ENCODE results near the gene NTM.

NTM gene

DNA sequence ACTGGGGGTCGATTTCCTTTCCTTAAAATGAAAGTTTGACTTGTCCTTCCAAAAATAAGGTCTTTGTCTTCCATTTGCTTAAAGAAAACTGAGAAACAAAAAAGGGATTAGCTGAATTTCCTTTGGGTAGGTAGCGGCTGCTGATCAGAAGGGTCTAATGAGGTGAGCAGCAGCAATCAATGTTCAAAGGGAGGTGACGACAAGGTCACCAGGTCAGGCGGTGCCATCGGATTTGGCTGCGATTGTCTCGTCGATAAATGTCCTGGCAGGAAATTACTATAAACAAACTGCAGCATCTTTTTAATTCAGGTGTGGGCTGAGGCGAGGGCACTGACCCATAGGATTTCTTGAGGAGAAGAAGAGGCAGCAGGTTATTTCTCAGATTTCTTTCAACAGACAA is 480.1 kb downstream of the NTM start:
- DNase-seq = no peak

DNA sequence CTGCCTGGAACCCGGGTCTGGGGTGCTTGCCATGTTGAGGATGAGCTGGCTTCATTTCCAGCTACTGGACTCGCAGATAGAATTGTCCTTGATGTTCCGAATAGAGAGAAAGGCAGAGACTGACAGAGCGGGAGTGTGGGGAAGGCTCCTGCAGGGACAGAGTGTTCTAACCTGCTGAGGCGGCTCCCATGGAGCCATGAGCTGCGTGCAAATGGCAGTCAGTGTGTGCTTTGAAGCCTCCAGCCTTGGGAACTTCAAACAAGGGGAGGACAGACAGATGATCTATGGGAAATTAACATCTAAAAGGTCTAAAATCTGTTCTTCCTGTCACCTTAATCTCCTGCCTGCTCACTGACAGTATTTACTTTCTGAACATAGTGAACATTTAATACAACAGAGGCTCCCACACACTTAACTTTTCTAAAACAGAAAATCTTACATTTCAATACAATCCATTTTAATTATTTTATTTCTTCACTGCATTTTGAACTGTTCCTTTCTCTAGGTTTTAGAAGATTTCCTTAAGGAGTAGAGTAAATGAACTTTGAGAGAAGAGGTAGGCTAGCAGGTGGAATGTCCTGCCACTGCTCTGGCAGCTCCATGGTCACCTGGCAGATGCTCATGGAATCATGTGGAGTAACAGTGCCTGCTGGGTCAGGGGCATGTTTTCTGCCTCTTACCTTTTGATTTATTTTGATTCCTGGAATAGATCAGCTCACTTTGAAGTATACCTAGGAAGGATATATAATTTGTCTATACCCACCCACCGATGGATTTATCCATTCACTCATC is 481.7 kb downstream of the NTM start:
- no peak for DNase-seq

GRCh38 chr11:131852757-131853156 is 482.3 kb downstream of the NTM start:
- DNase-seq = no peak

DNA sequence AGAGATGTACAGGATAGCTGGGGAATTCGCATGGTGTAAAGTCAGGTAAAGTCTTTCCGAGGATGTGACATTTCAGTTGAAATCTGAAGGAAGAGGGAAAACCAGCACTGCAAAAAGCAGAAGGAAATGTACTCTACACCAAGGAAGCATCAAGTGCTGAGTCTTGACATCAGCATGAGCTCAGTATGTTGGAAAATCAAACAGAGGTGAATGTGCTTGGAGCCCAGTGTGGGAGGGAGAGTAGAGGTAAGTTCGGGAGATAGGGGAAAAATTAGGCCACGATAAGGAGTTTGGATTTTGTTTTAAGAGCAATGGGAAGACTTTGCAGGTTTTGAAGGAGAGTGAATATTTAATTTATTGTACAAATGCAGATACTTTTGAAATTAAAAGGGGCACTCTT is 484.0 kb downstream of the NTM start:
- no peak for DNase-seq

DNA sequence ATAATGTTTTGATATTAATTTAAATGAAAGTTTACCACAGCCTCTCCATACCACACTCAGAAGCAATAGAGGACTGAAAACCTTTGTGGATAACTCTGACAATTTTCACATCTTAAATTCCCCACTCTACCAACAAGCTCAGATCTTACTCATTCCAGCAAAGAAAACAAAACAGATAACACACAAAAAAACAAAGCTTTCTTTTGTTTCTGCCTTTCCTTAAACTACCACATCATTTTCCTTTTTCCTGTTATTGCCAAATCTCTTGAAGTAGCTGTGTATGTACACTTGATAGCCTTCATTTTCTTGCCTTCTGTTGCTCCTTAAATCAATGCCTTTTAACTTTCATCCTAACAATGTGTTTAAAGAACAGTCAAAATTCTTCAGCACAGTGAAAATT is 484.9 kb downstream of the NTM start:
- DNase-seq = no peak

- no peak for DNase-seq
Measured at GRCh38 chr11:131857246-131857645, 486.8 kb downstream of the NTM start.

GRCh38 chr11:131858505-131858904 is 488.1 kb downstream of the NTM start:
- no peak for DNase-seq

GRCh38 chr11:131859538-131860210 is 489.3 kb downstream of the NTM start:
- no peak for DNase-seq

DNA sequence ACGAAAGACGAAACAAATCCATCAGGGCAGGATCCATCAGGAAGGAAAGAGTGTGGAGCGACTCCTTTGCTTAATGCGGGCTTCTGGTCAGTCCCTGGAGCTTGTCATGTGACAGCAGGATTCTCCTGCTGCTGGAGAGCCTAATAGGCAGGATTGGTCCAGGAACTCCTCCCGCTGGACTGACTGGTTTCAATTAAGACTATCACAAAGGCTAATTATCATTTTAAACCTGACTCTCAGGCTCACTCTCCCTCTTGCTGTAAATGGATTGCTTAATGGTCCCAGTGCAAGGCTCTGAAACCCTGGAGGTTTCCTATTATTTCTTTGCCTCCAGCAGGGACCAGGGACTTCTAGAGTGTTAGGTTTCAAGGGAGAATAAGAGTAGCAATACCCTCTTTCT is 493.8 kb downstream of the NTM start:
- no peak for DNase-seq

- DNase-seq = no peak
Measured at GRCh38 chr11:131865860-131866259, 495.4 kb downstream of the NTM start.

- DNase-seq = no peak
Measured at GRCh38 chr11:131866535-131867400, 496.4 kb downstream of the NTM start.

- DNase-seq = no peak
Measured at GRCh38 chr11:131867457-131868257, 497.2 kb downstream of the NTM start.

DNA sequence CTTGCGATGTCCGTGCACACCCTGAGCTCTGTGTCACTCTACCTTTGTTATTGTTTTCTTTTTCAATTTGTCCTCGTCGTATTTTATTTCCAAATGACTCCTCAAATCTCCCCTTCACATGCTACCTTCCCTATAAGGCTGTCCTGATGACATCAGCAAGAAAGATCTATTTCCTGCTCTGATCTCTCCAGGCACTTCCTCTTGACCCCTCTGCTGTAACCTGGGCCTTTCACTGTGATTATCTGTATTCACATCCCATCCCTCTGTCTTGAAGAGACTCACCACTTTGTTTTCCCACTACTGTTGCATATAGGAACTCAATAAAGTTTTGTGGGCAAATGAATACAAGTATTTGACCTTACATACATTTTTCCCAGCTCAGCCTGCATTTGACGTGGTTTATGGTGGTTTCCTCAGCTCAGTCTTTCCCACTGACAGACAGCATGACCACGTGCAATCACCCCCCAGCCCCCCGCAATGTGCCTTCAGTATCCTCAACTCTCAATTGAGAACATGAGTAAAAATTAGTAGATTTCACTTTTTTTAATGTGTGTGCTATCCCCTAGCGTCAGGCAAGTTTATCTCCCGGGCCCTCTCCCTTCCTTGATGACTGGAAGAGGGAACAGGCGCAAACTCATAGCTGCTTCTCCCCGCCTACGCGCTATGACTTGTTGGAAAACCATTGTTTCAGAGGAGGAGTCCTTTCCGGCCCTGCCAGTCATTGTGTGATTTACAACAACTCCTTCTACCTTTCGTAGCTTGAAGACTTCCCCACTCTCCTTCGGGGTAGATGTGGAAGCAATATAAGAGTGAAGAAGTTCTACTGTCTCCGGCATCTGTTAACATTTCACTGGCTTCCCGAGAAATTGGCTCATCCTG is 498.5 kb downstream of the NTM start:
- DNase-seq = no peak

DNA sequence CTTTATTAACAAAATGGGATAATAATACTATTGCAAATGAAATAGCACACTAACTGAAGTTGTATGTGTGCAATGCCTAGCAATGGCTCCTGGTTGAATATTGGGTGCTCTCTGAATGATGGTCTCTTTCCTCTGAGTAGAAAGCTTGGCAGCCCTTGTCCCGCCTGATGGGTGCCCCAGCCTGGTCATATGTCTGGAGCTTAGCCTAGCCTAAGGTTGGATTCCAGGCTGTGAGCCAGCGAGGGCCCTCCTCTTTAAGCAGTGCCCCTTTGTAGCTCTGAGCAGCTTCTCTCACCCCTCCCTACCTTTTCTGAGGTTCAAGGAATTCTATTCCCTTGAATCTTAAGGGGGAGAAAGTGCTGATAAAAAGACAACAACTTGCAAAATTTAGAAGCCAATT is 499.9 kb downstream of the NTM start:
- no peak for DNase-seq

DNA sequence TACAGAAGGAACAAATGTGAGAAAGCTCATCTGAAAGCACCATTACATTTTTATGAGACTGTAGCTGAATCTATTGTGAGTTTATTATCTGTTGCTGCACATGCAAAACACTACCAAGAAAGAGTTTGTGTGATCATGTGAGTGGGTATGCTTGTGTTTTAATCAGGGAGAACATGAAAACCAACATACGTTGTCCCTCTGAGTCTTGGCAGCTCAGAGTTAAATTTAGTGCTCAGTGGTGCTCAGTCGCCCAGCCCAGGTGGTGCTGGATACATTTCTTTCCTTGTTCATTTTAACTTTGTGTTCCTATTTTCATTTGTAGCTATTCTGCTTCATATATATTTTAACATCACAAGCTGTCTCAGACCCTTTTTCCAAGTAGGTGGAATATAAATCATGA is 500.6 kb downstream of the NTM start:
- DNase-seq = no peak

GRCh38 chr11:131874070-131874469 is 503.7 kb downstream of the NTM start:
- DNase-seq = no peak

DNA sequence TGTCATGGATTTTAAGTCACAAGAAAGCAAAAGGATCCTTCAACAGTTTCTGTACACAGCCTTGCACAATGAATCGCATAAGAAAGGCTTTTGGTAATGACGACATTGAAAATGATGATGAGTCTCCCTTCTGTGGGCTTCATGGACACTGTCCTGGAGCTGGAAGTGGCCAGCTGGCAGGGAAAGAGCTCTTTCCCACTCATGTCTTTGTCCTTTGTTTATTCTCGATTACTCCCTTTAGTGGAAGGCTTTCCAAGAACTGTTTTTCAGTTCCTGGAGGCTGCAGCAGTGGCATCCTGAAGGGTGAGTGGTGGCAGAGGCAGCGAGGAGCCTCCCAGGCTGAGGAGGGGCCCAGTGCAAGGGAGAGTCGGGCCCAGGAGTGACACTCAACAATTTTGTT is 505.2 kb downstream of the NTM start:
- no peak for DNase-seq

DNA sequence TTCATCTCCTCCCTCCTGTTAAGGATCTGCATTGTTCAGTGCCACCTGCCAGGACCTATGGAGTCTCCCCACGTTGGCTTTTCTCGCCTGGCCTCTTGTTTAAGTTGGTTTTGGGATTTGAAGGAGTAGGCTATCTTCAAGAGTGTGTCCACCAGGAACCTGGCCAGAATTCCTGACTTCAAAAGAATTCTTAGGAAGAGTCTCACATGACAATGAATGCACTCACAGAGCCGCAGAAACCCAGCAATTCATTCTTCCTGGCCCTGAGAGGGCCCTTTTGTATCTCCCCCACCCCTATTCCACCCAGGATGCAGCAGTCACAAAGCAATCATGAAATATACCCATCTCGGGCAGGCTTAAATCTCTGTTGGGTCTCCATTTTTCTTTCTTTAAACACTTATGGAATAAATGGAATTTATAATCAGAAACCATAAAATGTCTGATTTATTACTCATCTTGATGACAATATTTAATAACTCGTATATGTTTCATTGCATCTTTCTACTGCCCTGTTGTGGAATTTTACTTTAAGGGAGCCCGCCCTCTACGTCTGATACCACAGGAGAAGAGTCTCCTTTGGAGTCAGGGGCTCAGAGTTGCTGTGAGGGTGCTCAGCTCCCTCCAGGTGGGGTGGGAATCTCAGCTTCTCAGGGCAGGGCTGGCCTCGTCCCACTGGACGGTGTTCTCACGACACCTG is 507.0 kb downstream of the NTM start:
- DNase-seq = no peak

GRCh38 chr11:131880316-131880715 is 509.9 kb downstream of the NTM start:
- DNase-seq = no peak

GRCh38 chr11:131880976-131881375 is 510.6 kb downstream of the NTM start:
- no peak for DNase-seq

GRCh38 chr11:131883332-131883731 is 512.9 kb downstream of the NTM start:
- no peak for DNase-seq

Data from NCI-H2107 (cell line).